ENCODE measurements around the gene CD2. TPM values are rescaled to one million over a fixed set of nuclear protein-coding genes. Genes with fewer than 3 reads are reported as not detected.

CD2 gene
- total RNA-seq, 4 donors from 2014 or later = 0.38 to 5.2 (median 2.4) TPM

- TF ChIP-seq CTCF (IDR thresholded peaks at IDR 0.05; ENCODE audit: low read depth) = no peak
Measured at GRCh38 chr1:116721451-116722007, 32.7 kb upstream of the CD2 start.

DNA sequence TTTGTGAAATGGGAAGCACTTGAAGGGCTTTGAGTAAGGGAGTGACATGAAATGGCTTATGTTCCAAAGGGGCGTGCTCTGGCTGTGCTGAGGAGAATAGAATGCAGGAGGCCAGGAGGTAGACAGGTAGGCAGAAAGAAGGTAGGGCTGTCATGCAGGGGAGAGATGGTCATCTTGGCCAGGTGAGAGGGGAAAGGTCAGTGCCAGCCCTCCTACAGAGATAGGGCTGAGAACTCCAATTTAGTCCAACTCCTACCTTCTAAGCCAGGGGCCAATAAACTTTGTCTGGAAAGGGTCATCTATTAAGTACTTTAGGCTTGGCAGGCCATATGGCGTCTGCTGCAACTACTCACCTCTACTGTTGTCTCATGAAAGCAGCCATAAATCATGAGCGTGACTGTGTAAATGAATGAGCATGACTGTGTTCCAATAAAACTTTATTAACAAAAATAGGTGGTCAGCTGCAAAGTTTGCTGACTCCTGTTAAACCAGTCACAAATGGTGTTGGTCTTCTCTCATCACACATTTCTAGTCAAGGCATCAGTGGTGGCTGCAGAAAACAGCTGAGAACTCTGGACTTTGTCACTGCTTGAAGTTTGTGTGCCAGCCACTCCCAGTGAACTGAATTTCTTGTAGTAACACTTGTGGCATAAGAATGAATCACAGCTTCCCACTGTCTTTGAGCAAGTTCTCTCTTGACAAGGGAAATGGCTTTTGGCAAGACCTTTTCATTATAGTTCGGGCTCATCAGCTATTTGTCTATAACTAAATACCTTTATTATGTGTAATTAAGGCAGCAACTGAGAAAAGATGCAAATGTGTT, 32.0 kb upstream of the CD2 start:
- no peak for TF ChIP-seq CTCF (IDR thresholded peaks at IDR 0.05; ENCODE audit: low read depth)

GRCh38 chr1:116724765-116725375, 29.4 kb upstream of the CD2 start:
- TF ChIP-seq CTCF (IDR thresholded peaks at IDR 0.05; ENCODE audit: low read depth) = no peak

DNA sequence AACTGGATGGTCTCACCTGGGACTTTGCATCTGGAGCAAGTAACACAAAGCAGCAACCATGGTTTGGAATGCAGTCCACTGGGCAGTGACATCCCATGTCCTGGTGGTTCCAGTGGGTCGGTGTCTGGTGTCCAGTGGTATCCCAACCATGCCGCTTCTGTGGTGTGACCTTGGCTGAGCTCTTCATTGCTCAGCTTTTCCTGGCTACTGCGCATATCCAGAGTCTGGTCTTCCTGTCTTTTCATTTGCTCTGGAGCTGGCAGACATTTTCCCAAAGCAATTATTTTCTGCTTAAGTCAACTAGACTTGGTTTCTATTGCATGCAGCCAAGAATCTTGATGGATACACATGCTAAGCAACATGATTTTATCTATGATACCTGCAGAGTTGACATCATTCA, 28.4 kb upstream of the CD2 start:
- TF ChIP-seq CTCF (IDR thresholded peaks at IDR 0.05; ENCODE audit: low read depth) = no peak

DNA sequence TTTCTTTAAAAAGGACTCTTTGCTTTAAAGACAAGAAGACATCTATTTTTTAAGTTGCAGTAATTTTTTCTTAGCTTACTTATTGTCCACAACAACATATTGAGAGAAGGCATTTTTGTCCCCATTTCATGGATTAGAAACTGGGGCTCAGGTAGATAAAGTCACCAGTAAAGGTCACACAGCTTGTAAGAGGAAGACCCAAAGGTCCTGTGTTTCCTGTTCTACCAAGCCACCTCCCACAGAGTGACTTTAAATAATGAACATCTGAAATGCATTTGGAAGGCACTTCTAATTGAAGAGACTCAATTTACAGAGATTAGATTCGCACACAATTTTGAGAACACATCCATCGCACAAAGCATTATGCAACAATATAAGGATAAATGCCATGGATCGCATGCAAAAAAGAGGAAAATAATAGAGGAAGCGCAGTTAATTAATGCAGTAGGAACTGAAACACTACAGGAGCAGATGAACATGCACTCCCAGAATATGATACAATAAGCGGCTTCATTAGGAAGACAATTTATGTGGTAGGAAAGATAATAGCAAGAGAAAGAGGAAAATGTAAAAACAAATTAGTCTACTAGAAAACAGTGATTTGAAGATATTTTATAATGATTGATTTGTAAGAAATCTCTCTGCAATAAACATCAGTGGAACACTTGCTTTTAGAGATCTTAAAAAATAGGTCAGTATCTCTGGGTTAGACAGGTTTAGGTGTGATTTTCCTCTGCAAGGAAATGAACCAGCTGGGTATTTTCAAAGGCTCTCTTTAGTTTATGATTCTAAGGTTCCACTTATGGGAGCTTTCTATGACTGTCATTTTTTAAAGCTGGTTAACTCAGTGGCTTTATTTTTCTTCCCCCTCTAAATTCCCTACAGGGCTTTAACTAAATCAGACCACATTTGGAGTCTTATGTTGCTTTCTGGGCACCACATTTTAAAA, 27.1 kb upstream of the CD2 start:
- no peak for TF ChIP-seq CTCF (IDR thresholded peaks at IDR 0.05; ENCODE audit: low read depth)

- no peak for TF ChIP-seq CTCF (IDR thresholded peaks at IDR 0.05; ENCODE audit: low read depth)
Measured at GRCh38 chr1:116731439-116731838, 22.8 kb upstream of the CD2 start.

Data from subcutaneous adipose tissue (tissue), 4 donors.